GM18519 (cell line): Measurements from ENCODE around the gene FAM107A.

Source experiments
- ATAC-seq: cut with Tn5 transposase; IDR thresholded peaks from one replicate; pipeline ENCODE4 v1.9.1; 2021; ENCODE audit warnings: mild to moderate bottlenecking, moderate library complexity; ENCODE audit not compliant: unreplicated experiment, low FRiP score

The FAM107A gene

GRCh38 chr3:58521917-58522631 is 55.1 kb downstream of the FAM107A start:
- no peak for ATAC-seq

DNA sequence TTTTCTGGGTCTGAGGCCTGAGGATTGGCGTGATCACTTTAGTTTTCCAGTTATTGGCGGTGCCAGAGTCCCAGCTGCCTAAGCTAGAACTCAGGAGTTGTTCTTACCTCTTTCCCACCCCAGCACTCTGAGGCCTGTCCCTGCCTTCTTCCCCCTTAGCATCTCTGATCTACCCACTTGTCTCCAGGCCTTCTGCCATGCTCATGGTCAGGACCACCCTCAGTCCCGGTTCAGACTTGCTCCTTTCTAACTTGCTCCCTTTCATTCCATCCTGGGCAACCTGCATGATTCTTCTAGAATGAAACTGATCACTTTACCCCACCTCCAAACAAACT is 55.9 kb downstream of the FAM107A start:
- no peak for ATAC-seq

- no peak for ATAC-seq
Observed at GRCh38 chr3:58520403-58521335, 56.5 kb downstream of the FAM107A start.

- ATAC-seq, result no peak
Observed at GRCh38 chr3:58519668-58520402, 57.4 kb downstream of the FAM107A start.

DNA sequence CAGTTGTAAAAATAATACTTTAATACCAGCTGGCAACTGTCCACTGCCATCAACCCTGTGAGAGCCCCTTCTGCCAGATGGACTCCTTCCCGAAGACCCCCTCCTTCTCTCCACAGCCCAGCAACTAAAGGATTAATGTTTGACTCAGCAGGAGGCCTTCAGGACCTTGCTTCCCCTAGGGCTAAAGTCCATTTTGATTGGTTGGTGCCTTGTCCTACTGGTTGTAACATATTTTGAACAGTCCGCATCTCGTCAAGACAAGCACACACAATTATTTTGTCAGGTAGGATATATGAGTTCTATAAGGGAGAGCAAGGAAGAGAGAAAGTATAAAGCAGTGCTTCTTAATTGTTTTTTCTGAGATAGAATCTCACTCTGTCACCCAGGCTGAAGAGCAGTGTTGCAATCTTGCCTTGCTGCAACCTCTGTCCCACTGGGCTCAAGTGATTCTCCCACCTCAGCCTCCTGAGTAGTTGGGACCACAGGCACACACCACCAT is 58.9 kb downstream of the FAM107A start:
- ATAC-seq, result no peak

GRCh38 chr3:58514405-58514804 is 62.8 kb downstream of the FAM107A start:
- ATAC-seq, result no peak
